Epithelial cell of esophagus (primary cell): ENCODE measurements around the gene FBXW2.
A peak's percentile ranks its signal among the peaks of the same experiment; 100 is the strongest.

Experiments
- DNase-seq: peaks from one replicate; pipeline ENCODE4 v3.0.0; 2010; ENCODE audit warnings: low read depth
- H3K4me3 ChIP-seq: 2 replicates; pipeline ENCODE4 v1.5.1; 2011; ENCODE audit warnings: mild to moderate bottlenecking, low read length, control low read depth
- CTCF ChIP-seq: IDR thresholded peaks from 2 replicates; pipeline ENCODE4 v1.5.1; 2011; ENCODE audit warnings: low read depth, mild to moderate bottlenecking, low read length, control low read depth, inconsistent platforms; ENCODE audit not compliant: insufficient read depth; ENCODE audit errors: missing control alignments

FBXW2 gene

GRCh38 chr9:120761006-120761405 is 32.2 kb downstream of the FBXW2 start:
- H3K4me3 ChIP-seq: no peak overlapping the region
- no peak for DNase-seq
- no peak for TF ChIP-seq CTCF

GRCh38 chr9:120759755-120760400 is 33.3 kb downstream of the FBXW2 start:
- DNase-seq: no peak
- no peak overlapping the region for H3K4me3 ChIP-seq
- TF ChIP-seq CTCF: no peak

- no peak for TF ChIP-seq CTCF
- no peak overlapping the region for H3K4me3 ChIP-seq
- DNase-seq: no peak
These were observed 34.7 kb downstream of the FBXW2 start for GRCh38 chr9:120758544-120758943.

- no peak for TF ChIP-seq CTCF
- no peak for DNase-seq
- no peak overlapping the region for H3K4me3 ChIP-seq
These were observed 35.9 kb downstream of the FBXW2 start for GRCh38 chr9:120757026-120757913.

GRCh38 chr9:120756531-120756930 is 36.7 kb downstream of the FBXW2 start:
- no peak for DNase-seq
- TF ChIP-seq CTCF: no peak
- no peak overlapping the region for H3K4me3 ChIP-seq

- H3K4me3 ChIP-seq: no peak overlapping the region
- DNase-seq: peak; percentile 56
- TF ChIP-seq CTCF: peak; percentile 83
These were observed 37.3 kb downstream of the FBXW2 start for GRCh38 chr9:120755810-120756434.

GRCh38 chr9:120755044-120755443 is 38.2 kb downstream of the FBXW2 start:
- no peak for TF ChIP-seq CTCF

More at GRCh38 chr9:120755044-120755443, 38.2 kb downstream of the FBXW2 start:
- H3K4me3 ChIP-seq: no peak overlapping the region
- DNase-seq: no peak
